Stimulated activated CD4-positive, alpha-beta T cell treated with anti-CD3 and anti-CD28 coated beads, Interleukin-12 subunit alpha, Interleukin-12 subunit beta, amount 100 ng/mL, for 4 hours (primary cell): ENCODE measurements around the gene FITM2.

ENCODE experiments used
- DNase-seq: peaks from one replicate; pipeline ENCODE4 v3.0.0-alpha.2; 2020

Gene FITM2

DNA sequence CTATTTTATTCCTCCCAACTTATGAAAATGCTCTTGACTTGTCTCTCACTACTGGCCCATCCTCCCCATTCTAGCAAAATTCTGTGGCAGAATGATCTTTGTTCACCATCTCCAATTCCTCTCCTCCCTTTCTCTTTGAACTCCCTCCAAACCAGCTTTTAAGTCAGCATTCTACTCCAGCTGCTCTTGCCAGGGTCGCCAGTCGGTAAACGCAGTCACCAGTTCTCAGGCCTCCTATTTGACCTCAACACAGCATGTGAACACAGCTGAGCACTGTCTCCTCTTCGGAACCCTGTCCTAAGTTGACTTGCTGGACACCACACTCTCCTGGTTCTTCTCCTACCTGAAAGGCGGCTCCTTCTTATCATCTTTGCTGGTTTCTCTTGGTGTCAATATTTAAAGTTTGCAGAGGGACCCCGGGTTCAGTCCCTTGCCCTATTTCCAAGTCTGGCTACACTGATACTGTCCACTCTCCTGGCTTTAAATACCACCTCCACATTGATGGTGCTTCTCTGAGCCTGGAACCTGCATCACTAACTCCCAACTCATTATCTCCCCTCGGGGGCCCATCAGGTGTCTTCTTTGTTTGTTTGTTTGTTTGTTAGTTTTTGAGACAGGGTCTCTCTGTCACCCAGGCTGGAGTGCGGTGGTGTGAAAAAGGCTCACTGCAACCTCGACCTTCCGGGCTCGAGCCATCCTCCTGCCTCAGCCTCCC is 36.5 kb downstream of the FITM2 start:
- DNase-seq, result no peak

DNA sequence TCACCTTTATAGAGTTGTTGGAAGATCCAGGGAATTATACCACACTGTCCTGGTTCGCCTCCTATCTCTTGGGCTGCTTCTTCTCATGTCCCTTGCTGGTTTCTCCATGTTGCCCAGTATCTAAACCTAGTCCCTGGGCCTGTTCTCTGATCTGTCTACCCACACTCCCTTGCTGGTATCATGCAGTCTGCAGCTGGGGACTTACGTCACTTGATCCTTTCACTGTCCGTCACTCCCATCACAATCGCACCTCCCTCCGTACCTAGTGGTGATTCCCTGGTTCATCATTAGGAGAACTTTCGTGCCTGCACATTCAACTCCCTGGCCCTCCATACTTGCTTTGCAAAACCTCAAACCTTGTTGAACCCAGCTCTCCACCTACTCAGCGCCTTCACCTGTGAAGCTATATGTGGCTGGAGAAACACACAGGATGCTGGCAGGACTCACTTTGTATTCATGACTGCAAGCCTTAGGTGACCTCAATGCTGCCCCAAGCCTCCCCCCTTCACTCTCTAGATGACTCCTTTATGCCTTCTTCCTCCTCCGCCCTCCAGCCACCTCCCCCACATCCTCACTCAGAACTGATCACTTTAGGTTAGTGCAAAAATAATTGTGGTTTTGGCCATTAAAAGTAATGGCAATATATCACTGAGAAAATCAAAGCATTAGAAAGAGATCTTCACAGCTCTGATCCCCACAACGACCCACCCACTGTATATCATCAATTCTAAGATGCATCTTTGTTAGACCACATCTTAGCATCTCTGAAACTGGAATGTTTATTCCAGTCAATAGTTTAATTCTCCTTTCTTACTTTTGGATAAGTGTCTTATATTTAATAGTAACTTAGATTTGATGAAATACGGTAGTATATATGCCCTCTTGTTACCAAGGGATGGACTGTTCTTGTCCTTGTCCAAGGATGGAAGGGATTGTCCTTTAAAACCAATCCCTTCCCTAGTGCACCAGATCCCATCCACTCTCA is 37.5 kb downstream of the FITM2 start:
- no peak for DNase-seq

DNA sequence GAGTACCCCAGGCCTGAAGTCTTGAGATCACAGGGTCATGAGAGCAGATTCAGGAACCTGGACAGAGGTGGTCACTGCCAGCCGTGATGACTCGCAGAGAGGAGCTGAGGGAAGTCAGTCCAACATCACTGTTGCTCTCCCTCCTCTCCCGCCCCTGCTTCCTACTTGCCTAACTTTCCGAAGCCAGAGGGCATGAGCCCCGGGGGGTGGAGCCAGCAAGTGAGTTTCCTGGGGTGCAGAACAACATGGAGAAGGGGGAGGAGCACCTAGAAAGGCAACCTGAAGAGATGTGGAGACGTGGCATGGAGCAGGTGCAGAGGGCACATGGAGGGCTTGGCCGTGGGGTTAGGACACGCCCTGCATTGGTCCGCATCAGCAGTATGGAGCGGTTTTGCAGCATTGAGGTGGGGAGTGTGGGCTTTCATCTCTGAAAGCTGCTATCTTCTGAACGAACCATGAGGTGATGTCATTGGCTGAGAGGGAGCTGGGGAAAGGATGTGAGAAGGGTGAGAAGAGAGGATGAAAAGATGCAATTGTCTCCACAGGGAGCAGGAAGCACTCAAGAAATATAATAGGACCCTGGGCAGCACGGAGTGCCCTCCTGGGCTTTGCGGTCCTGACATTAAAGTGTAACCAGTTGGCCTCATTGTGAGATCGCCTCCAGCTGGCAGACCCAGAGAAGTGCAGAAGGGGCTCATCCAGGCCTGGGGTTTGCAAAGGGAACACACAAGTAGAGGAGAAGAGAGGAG is 38.9 kb downstream of the FITM2 start:
- DNase-seq, result no peak

DNA sequence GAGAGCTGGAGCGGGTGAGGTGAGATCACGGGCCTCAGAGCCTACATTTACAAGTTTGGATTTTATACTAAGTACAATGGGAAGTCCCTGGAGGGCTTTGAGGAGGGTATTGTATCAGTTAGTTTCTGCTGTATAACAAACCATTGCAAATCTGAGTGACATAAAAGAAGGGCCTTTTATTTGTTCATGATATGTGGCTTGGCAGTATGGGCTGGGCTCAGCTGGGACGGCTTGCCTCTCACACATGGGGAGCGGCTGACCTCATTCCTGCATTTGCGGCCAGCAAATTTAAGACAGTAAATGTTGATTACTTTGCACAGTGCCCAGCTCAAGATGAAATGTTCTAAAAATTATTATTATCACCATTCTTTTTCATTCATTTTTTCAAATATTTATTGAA is 42.2 kb downstream of the FITM2 start:
- DNase-seq, result no peak

DNA sequence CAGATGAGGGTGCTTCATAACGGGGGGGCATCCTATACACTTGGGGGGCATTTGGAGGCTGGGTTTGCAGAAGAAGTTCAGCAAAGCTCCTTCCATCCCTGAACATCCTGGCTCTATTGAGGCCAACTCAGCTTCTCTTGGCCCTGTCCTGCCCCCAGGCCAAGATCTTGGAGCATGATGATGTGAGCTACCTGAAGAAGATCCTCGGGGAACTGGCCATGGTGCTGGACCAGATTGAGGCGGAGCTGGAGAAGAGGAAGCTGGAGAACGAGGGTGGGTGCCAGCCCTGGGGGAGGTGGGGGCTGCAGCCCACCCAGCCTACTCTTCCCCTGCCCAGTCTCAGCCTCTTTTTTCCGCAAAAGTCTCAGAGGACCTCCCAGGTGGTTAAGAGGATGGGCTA is 46.7 kb downstream of the FITM2 start:
- no peak for DNase-seq

DNA sequence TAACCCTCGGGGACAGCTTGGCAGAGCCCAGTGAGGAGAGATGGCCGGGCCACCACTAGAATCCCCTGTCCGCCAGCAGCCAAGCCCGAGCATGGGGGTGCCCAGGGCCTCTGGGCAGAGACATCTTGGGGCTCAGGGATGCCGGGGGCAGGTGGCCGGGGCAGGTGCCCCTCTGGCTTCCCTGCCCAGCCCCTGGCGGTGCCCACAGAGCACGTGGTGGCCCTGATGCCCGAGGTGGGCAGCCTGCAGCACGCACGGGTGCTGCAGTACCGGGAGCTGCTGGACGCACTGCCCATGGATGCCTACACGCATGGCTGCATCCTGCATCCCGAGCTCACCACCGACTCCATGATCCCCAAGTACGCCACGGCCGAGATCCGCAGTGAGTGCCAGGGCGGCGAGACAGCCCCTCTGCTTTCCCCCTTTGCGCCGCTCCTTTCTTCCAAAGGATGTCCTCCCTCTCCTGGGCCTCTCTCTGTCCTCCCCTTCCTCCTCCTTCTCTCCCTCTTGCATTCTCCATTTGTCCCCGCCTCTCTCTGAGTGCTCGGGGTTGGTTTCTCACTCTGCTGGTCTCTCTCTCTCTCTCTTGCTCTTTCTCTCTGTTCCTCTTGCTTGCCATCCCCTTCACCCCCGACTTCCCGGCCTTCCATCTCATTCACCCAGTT is 52.6 kb downstream of the FITM2 start:
- DNase-seq, result no peak

DNA sequence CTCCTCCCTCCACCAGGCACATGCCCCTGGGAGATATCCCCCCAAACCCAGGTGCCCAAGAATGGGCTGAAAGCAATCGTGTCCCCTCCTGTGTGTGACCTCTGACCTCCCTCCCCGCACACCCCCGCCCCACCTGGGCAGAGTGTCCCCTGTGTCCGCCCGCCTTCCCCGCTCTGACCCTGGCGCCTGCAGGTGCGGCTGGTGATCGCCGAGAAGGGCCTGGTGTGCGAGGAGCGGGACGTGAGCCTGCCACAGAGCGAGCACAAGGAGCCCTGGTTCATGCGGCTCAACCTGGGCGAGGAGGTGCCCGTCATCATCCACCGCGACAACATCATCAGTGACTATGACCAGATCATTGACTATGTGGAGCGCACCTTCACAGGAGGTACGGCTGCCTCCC is 54.0 kb downstream of the FITM2 start:
- no peak for DNase-seq

DNA sequence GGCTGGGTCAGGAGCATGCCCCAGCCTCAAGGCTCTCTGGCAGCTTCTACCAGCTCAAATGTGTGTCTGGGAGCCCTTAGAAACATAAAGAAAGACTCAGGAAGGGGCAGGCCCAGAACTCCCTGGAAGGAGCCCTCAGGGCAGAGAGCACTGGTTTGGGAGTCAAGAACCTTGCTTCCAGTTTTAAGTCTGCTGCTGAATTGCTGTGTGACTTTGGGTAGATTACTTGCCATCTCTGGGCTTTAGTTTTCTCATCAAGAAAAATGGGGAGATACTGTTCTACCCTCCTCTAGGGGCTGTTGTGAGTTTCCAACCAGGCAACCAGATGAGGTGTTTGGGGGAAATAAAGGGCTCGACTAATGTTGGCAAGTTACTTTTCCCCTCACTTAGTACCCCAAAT is 55.1 kb downstream of the FITM2 start:
- DNase-seq, result no peak

DNA sequence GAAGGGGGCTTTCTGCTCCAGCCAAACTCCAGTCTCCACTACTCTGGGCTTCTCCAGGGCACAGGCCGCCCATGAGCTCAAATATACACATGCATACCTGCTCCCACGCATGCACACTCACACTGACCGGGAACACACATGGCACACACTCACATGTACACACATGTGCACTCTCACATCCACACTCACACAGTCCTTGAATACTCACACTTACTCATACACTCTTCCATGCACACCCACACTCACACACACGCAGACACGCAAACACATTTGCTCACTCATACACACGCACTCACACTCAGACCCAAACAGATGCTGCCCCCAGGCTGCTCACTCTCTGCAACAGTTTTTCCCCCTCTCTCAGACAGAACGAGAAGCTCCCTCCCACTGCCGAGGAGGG is 56.9 kb downstream of the FITM2 start:
- no peak for DNase-seq

DNA sequence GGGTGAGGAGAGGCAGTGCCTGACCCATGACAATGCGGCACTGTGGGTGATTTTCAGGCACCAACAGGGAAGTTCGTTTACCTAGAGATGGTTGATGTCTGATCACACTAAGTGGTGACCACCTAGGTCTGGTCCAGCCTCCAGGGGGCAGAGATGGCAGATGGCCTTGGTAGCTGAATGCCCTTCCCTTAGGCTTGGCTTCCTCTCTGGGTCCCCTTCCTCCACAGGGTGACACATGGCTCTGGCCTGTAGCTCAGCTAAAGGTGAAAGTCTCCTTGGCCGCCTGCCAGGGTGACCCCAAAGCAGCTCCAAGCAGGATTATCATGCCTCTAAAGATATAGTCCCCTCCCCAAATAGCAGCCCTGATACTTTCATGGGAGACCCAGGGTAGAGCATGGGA is 57.5 kb downstream of the FITM2 start:
- no peak for DNase-seq
